ENCODE measurements around the gene ART3.

ART3 gene

GRCh38 chr4:76061982-76062381 is 12.5 kb upstream of the ART3 start:
- Histone ChIP-seq H3K27ac (no peak overlapping the region), H3K27me3 (peaks cover 30% of the 10 kb centered on the region), H3K9me3 (no peaks in the 10 kb centered on the region), H3K36me3 (no peaks in the 10 kb centered on the region), H3K4me3 (ENCODE audit: low read depth in 1 of 2, low read length in 1 of 2) (no peak overlapping the region), H3K4me1 (ENCODE audit: control insufficient read depth in 1 of 2, insufficient read depth in 1 of 2, low read depth in 1 of 2, low read length in 1 of 2) (no peaks in the 10 kb centered on the region)
- no peak for TF ChIP-seq CTCF (IDR thresholded peaks at IDR 0.05)

GRCh38 chr4:76066546-76066945 is 8.0 kb upstream of the ART3 start:
- no peaks in the 10 kb centered on the region for H3K4me1 ChIP-seq (ENCODE audit: control insufficient read depth in 1 of 2, insufficient read depth in 1 of 2, low read depth in 1 of 2, low read length in 1 of 2)
- H3K36me3 ChIP-seq: no peaks in the 10 kb centered on the region
- H3K27me3 ChIP-seq: no peaks in the 10 kb centered on the region
- no peak overlapping the region for H3K4me3 ChIP-seq (ENCODE audit: low read depth in 1 of 2, low read length in 1 of 2)
- no peaks in the 10 kb centered on the region for H3K9me3 ChIP-seq
- no peak overlapping the region for H3K27ac ChIP-seq
- TF ChIP-seq CTCF (IDR thresholded peaks at IDR 0.05): no peak

- Histone ChIP-seq H3K4me3 (ENCODE audit: low read depth in 1 of 2, low read length in 1 of 2) (no peak overlapping the region), H3K27ac (no peak overlapping the region), H3K4me1 (ENCODE audit: control insufficient read depth in 1 of 2, insufficient read depth in 1 of 2, low read depth in 1 of 2, low read length in 1 of 2) (no peaks in the 10 kb centered on the region), H3K36me3 (no peaks in the 10 kb centered on the region), H3K27me3 (no peaks in the 10 kb centered on the region), H3K9me3 (no peaks in the 10 kb centered on the region)
- TF ChIP-seq CTCF (IDR thresholded peaks at IDR 0.05): no peak
Observed at GRCh38 chr4:76067652-76068286, 6.7 kb upstream of the ART3 start.

GRCh38 chr4:76072760-76073159 is 1.7 kb upstream of the ART3 start:
- H3K27me3 ChIP-seq: no peaks in the 10 kb centered on the region
- H3K27ac ChIP-seq: no peak overlapping the region
- no peaks in the 10 kb centered on the region for H3K4me1 ChIP-seq (ENCODE audit: control insufficient read depth in 1 of 2, insufficient read depth in 1 of 2, low read depth in 1 of 2, low read length in 1 of 2)
- TF ChIP-seq CTCF (IDR thresholded peaks at IDR 0.05): no peak
- H3K9me3 ChIP-seq: no peaks in the 10 kb centered on the region
- H3K36me3 ChIP-seq: no peaks in the 10 kb centered on the region
- no peak overlapping the region for H3K4me3 ChIP-seq (ENCODE audit: low read depth in 1 of 2, low read length in 1 of 2)

GRCh38 chr4:76074993-76075600 is 588 bp downstream of the ART3 start:
- Histone ChIP-seq H3K4me3 (ENCODE audit: low read depth in 1 of 2, low read length in 1 of 2) (no peak overlapping the region), H3K27ac (no peak overlapping the region), H3K9me3 (no peaks in the 10 kb centered on the region), H3K27me3 (no peaks in the 10 kb centered on the region), H3K4me1 (ENCODE audit: control insufficient read depth in 1 of 2, insufficient read depth in 1 of 2, low read depth in 1 of 2, low read length in 1 of 2) (no peaks in the 10 kb centered on the region), H3K36me3 (no peaks in the 10 kb centered on the region)
- TF ChIP-seq CTCF (IDR thresholded peaks at IDR 0.05): no peak
